ENCODE data around the gene SORCS2.

DNA sequence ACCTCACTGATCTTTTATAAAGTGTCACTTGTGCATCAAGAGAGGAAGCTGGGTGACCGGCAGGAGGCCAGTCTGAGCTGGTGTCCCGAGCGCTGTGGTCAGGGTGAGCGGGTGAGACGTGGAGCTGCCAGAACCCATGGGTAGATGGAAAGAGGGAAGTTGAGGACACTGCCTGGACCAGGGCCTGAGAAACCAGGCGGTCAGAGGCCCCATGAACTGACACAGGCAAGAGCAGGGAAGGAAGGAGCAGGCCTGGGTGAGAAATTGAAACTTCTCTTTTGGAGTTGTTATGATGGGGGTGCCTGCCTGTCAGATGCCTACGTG, 554.7 kb downstream of the SORCS2 start:
- TF ChIP-seq, protein P1, sequence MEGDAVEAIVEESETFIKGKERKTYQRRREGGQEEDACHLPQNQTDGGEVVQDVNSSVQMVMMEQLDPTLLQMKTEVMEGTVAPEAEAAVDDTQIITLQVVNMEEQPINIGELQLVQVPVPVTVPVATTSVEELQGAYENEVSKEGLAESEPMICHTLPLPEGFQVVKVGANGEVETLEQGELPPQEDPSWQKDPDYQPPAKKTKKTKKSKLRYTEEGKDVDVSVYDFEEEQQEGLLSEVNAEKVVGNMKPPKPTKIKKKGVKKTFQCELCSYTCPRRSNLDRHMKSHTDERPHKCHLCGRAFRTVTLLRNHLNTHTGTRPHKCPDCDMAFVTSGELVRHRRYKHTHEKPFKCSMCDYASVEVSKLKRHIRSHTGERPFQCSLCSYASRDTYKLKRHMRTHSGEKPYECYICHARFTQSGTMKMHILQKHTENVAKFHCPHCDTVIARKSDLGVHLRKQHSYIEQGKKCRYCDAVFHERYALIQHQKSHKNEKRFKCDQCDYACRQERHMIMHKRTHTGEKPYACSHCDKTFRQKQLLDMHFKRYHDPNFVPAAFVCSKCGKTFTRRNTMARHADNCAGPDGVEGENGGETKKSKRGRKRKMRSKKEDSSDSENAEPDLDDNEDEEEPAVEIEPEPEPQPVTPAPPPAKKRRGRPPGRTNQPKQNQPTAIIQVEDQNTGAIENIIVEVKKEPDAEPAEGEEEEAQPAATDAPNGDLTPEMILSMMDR (IDR thresholded peaks at IDR 0.05) = no peak
- no peak for TF ChIP-seq POLR2AphosphoS5 (IDR thresholded peaks at IDR 0.05)
